Mucosa of stomach (tissue), 1 donor: ENCODE results near the gene CNFN.
A peak's percentile ranks its signal among the peaks of the same experiment; 100 is the strongest.

Experiments used
- H3K27me3 ChIP-seq: one replicate; pipeline ENCODE4 v1.7.0; 2013; ENCODE audit warnings: mild to moderate bottlenecking, low read length; ENCODE audit not compliant: control insufficient read depth, insufficient read depth
- H3K36me3 ChIP-seq: one replicate; pipeline ENCODE4 v1.7.0; 2013; ENCODE audit warnings: low read length; ENCODE audit not compliant: control insufficient read depth, insufficient read depth
- H3K4me1 ChIP-seq: one replicate; pipeline ENCODE4 v1.7.0; 2013; ENCODE audit warnings: mild to moderate bottlenecking, low read length; ENCODE audit not compliant: control insufficient read depth, insufficient read depth
- H3K4me3 ChIP-seq: one replicate; pipeline ENCODE4 v1.7.0; 2013; ENCODE audit warnings: low read length
- H3K9ac ChIP-seq: one replicate; pipeline ENCODE4 v1.7.0; 2013; ENCODE audit warnings: mild to moderate bottlenecking, low read length, moderate library complexity
- H3K9me3 ChIP-seq: one replicate; pipeline ENCODE4 v1.7.0; 2013; ENCODE audit warnings: mild to moderate bottlenecking, low read length, moderate library complexity; ENCODE audit not compliant: control insufficient read depth
- donor health status: Pancreatic carcinoma.

CNFN gene

GRCh38 chr19:42422901-42423461, 32.9 kb upstream of the CNFN start:
- Histone ChIP-seq H3K9me3 (no peaks in the 10 kb centered on the region), H3K4me1 (peaks cover 42% of the 10 kb centered on the region), H3K9ac (peak overlapping the region; percentile 66), H3K36me3 (peaks cover 3% of the 10 kb centered on the region), H3K27me3 (peaks cover 4% of the 10 kb centered on the region), H3K4me3 (peak overlapping the region; percentile 74)

- H3K36me3 ChIP-seq, result peaks cover 3% of the 10 kb centered on the region
- H3K4me1 ChIP-seq, result peaks cover 42% of the 10 kb centered on the region
- H3K9me3 ChIP-seq, result no peaks in the 10 kb centered on the region
- H3K4me3 ChIP-seq, result peak overlapping the region; percentile 74
- H3K27me3 ChIP-seq, result peaks cover 4% of the 10 kb centered on the region
- peak overlapping the region; percentile 66 for H3K9ac ChIP-seq
Observed at GRCh38 chr19:42422092-42422900, 32.2 kb upstream of the CNFN start.

DNA sequence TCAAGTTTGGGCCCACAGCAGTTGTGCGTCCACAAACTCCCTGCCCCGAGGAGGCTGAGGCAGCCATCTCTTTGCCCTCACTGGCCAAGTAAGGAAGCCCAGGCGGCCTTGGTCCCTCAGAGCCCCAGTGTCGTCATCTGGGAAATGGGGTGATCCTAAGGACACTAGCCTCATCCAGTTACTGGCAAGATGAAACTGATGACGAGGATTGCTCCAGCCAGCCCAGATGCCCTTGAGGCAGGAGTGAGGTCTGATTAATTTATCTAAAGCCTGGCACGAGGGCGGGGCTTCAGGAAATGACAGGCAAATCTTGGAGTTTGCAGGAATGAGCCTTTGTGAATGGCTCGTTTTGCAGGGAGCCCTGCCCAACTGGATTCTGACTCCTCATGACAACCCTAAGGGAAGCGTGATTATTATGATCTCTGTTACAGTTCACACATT, 31.5 kb upstream of the CNFN start:
- Histone ChIP-seq H3K9me3 (no peaks in the 10 kb centered on the region), H3K27me3 (peaks cover 4% of the 10 kb centered on the region), H3K4me3 (no peak overlapping the region), H3K9ac (no peak overlapping the region), H3K4me1 (peaks cover 42% of the 10 kb centered on the region), H3K36me3 (peaks cover 3% of the 10 kb centered on the region)

DNA sequence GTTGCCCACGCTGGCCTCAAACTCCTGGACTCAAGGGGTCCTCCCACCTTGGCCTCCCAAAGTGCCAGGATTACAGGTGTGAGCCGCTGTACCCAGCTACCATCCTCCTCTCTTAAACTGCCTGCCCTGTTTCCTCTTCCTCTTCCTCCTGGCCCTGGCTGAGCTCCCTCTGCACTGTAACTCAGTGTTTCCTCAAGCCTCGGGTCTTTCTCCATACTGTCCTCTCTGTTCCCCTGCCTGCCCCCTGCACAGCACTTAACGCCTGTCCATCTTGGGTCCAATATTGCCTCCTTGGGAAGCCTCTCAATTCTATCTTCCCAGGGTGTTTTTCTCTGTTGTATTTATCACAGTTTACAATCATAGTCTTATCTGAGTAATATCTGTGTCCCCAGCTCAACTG, 31.0 kb upstream of the CNFN start:
- peaks cover 4% of the 10 kb centered on the region for H3K27me3 ChIP-seq
- no peak overlapping the region for H3K4me3 ChIP-seq
- no peaks in the 10 kb centered on the region for H3K36me3 ChIP-seq
- H3K4me1 ChIP-seq, result peaks cover 42% of the 10 kb centered on the region
- no peaks in the 10 kb centered on the region for H3K9me3 ChIP-seq
- H3K9ac ChIP-seq, result no peak overlapping the region

- peaks cover 4% of the 10 kb centered on the region for H3K27me3 ChIP-seq
Observed at GRCh38 chr19:42420055-42420544, 30.0 kb upstream of the CNFN start.

DNA sequence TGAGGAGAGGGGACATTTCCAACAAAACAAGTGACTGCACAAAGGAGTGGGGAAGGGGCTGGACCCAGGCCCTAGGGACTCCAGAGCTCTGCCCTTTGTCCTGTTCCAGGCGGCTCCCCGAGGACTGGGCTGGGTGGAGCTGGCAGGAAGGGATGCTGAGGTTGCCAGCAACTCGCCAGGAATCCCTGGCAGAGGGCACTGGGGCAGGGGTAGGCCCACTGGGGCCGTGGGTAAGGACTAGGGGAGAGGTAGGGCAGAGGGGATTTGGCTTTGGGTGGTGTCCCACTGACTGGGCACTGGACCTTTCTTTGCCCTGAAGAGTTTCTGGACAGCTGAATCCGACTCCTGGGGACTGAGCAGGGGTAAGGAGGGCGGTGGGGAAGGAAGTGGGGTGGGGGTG, 29.2 kb upstream of the CNFN start:
- Histone ChIP-seq H3K4me1 (peaks cover 39% of the 10 kb centered on the region), H3K9me3 (no peaks in the 10 kb centered on the region), H3K36me3 (no peaks in the 10 kb centered on the region), H3K27me3 (peaks cover 2% of the 10 kb centered on the region), H3K9ac (no peak overlapping the region), H3K4me3 (no peak overlapping the region)

More at GRCh38 chr19:42420055-42420544, 30.0 kb upstream of the CNFN start:
- H3K4me1 ChIP-seq, result peaks cover 42% of the 10 kb centered on the region
- H3K4me3 ChIP-seq, result no peak overlapping the region
- no peak overlapping the region for H3K9ac ChIP-seq
- H3K36me3 ChIP-seq, result no peaks in the 10 kb centered on the region
- H3K9me3 ChIP-seq, result no peaks in the 10 kb centered on the region

DNA sequence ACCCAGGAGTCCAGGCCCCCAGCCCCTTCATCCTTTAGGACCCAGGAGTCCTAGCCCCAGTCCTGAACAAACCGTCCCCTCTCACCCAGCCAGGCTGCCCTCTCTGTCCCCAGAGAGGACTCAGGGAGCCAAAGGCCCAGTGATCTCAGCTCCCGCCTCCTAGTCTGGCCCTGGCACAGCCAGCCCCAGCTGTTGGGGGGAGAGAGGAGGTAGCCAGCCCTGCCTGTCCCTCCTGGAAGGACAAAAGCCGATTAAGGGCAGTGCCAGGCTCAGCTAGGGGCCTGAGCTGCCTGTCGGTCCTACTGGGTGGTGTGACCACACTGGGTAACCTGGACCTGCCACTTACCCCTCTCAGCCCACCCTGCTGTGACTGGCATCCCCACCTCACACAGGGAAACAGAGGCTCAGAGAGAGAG, 22.6 kb upstream of the CNFN start:
- no peaks in the 10 kb centered on the region for H3K27me3 ChIP-seq
- peaks cover 15% of the 10 kb centered on the region for H3K4me1 ChIP-seq
- H3K9ac ChIP-seq, result no peak overlapping the region
- H3K4me3 ChIP-seq, result no peak overlapping the region
- no peaks in the 10 kb centered on the region for H3K9me3 ChIP-seq
- H3K36me3 ChIP-seq, result no peaks in the 10 kb centered on the region

DNA sequence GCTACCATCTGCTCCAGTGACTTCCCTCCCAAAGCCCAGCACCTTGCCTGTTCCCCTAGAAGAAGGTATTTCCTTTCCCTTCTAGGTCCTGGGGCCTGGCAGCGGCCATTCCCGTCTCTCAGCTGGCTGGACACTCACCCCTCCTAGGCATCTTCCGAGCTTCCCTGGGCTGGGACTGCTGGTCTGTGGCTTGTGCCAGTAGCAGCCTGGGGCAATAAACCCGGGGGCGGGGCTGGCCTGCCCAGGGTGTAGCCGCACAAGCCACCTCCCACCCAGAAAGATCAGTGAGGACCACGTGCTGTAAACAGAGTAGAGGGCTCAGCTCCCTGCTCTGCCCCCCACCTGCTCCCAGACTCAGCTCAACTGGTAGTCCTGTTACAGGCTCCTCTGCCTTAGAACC, 22.1 kb upstream of the CNFN start:
- Histone ChIP-seq H3K9ac (no peak overlapping the region), H3K27me3 (no peaks in the 10 kb centered on the region), H3K9me3 (no peaks in the 10 kb centered on the region), H3K4me1 (peaks cover 15% of the 10 kb centered on the region), H3K36me3 (no peaks in the 10 kb centered on the region), H3K4me3 (no peak overlapping the region)

- H3K9me3 ChIP-seq, result no peaks in the 10 kb centered on the region
- H3K9ac ChIP-seq, result no peak overlapping the region
- H3K4me3 ChIP-seq, result no peak overlapping the region
- peaks cover 15% of the 10 kb centered on the region for H3K4me1 ChIP-seq
- no peaks in the 10 kb centered on the region for H3K27me3 ChIP-seq
- no peaks in the 10 kb centered on the region for H3K36me3 ChIP-seq
Observed at GRCh38 chr19:42411581-42412178, 21.6 kb upstream of the CNFN start.

DNA sequence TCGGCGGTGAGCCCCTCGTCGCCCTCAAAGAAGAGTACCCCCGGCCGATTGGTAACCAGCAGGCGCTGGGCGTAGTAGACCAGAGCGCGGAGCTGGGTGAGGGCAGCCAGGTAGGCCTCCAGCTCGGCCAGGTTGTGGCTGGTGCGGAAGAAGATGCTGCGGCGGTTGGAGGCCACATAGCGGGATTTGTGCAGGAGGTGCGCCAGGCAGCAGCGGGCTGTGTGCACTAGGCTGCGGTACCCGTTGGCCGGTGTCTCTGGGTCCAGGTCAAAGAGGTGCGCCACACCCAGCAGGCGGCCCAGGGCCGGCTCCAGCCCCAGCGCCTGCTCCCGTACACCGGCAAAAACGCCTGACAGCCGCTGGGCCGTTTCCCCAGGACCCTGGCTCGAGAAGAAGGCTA, 20.3 kb upstream of the CNFN start:
- Histone ChIP-seq H3K9me3 (no peaks in the 10 kb centered on the region), H3K4me1 (peaks cover 15% of the 10 kb centered on the region), H3K36me3 (peaks cover 4% of the 10 kb centered on the region), H3K9ac (no peak overlapping the region), H3K4me3 (no peak overlapping the region), H3K27me3 (no peaks in the 10 kb centered on the region)

GRCh38 chr19:42409477-42409876, 19.4 kb upstream of the CNFN start:
- H3K27me3 ChIP-seq, result no peaks in the 10 kb centered on the region
- H3K9me3 ChIP-seq, result no peaks in the 10 kb centered on the region
- no peak overlapping the region for H3K4me3 ChIP-seq
- H3K36me3 ChIP-seq, result peaks cover 4% of the 10 kb centered on the region
- no peak overlapping the region for H3K9ac ChIP-seq
- H3K4me1 ChIP-seq, result peaks cover 15% of the 10 kb centered on the region

- H3K27me3 ChIP-seq, result no peaks in the 10 kb centered on the region
- H3K4me3 ChIP-seq, result no peak overlapping the region
- H3K9ac ChIP-seq, result no peak overlapping the region
- peaks cover 15% of the 10 kb centered on the region for H3K4me1 ChIP-seq
- H3K36me3 ChIP-seq, result peaks cover 4% of the 10 kb centered on the region
- H3K9me3 ChIP-seq, result no peaks in the 10 kb centered on the region
Observed at GRCh38 chr19:42407816-42408175, 17.7 kb upstream of the CNFN start.
